ENCODE measurements around the gene TRMT112.

TRMT112 gene

GRCh38 chr11:64290352-64291261 lies 26.8 kb downstream of the TRMT112 start:
- no peak for DNase-seq

DNA sequence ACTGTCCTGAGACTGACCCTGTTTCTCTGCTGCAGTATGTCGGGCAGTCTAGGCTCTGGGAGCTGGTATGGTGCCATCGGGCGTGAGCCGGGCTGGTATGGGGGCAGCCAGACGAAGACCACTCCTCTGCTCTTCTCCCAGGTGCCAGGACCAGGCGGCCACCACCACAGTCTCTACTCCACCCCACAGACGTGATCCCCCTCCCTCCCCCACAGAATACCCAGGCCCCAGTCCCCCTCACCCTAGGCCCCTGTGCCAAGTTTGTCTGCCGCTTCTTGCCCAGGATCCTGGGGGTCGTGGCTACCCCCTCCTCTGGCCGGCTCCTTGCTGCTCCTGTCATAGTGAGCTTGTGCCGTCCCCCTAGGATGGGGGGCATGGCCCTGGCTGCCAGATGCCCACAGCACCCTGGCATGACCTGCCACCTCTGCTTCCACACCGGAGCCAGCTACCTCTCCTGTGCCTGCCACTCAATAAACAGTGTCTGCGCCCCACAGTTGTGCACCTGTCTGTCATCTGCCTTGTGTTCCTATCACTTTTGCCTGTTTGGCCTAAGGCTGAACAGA lies 28.3 kb downstream of the TRMT112 start:
- no peak for DNase-seq

- DNase-seq: no peak
Measured at GRCh38 chr11:64288353-64288750, 29.0 kb downstream of the TRMT112 start.

GRCh38 chr11:64287676-64288352 lies 29.5 kb downstream of the TRMT112 start:
- DNase-seq: no peak

DNA sequence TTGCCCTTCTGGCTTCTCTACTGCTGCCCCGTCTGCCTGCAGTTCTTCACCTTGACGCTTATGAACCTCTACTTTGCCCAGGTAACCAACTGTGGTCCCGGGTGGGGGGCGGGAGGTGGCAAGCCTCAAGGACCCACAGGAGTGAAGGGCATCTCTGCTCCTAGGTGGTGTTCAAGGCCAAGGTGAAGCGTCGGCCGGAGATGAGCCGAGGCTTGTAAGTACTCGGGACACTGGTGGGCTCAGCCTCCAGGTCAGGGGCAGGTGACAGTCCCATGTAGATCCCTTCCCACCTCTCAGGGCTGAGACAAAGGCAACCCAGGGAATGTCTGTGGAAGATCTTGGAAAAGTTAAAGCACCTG lies 30.6 kb downstream of the TRMT112 start:
- DNase-seq: no peak

GRCh38 chr11:64285885-64286800 lies 31.2 kb downstream of the TRMT112 start:
- DNase-seq: peak; percentile 23 to 32

DNA sequence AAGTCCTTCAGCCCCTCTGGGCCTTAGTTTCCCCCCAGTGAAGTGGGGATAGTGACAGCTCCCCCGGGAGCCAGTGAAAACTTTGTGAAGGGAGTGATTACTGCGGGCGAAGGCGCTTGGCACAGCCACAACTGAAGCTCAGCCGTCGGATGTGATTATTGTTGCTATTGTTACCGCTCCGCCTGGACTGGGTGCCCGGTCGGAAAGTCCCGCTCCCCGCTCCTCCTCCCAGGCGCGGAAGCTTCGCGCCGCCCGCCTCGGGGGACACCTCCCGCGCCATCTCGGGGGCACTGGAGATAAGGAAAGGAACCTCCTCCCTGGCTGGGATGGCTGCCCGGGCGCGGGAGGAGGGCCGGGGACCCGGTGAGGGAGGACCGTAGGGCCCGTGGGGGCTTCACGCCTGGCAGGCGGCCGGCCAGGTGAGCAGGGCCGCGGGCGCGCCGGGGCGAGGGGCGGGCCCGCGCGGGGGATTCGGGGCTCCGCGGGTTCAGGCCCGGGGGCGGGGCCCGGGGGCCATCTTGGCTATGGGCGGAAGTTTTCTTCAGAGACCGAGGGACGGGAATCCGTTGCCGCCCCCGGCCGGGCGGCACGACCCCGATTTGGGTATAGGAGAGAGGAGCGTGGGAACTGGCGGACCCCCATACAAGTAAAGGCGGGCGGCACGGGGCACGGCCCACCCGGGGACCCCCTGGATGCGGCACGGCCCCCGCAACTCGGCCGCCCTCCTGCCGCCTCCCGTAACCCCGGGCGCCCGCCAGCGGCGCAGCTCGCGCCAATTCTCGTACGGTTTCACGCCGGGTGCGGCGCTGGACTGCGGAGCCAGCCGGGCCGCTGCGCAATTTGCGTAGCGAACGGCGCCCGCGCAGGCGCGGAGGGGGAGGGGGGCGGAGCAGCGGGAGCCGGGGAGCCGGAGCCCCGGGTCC lies 32.1 kb downstream of the TRMT112 start, which contains the start of gene GPR137:
Gene GPR137 (plus strand): TSS at position 887 of the 923 bp plus-strand sequence. CDS start 677 bp downstream, outside the sequence.
- DNase-seq: peak; percentile 90 to 92

- DNase-seq: peak; percentile 95 to 96
Measured at GRCh38 chr11:64284048-64284961, 33.1 kb downstream of the TRMT112 start, which contains the start of gene BAD. Gene BAD, minus strand, starts transcription at chr11:64284665. Its CDS starts 297 bp downstream, at chr11:64284368.

GRCh38 chr11:64283092-64283491 lies 34.3 kb downstream of the TRMT112 start:
- no peak for DNase-seq

DNA sequence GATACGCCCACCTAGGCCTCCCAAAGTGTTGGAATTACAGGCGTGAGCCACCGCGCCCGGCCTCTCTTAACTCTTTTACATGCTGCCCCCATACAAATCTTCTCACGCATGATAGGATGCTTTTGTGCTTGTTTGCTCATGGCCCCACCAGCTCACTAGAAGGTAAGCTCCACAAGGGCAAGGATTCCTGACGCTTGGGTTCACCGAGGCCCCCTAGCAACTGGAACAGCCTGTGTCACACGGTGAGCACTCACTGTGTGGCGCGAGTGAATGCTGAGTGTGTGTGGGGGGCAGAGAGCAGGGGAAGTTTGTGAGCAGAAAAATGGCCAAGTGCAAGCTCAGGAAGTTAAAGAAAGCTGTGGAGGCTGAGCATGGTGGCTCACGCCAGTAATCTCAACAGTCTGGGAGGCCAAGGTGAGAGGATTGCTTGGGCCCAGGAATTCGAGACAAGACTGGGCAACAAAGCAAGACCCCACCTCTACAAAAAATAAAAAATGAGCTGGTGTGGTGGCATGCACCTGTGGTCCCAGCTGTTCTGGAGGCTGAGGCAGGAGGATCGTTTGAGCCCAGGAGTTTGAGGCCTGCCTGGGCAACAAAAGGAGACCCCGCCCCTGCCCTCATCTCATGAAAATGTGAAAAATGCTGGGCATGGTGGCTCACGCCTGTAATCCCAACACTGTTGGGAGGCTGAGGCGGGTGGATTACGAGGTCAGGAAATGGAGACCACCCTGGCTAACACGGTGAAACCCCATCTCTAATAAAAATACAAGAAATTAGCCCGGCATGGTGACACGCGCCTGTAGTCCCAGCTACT lies 35.2 kb downstream of the TRMT112 start:
- no peak for DNase-seq

GRCh38 chr11:64278576-64279190 lies 38.7 kb downstream of the TRMT112 start:
- DNase-seq: no peak

DNA sequence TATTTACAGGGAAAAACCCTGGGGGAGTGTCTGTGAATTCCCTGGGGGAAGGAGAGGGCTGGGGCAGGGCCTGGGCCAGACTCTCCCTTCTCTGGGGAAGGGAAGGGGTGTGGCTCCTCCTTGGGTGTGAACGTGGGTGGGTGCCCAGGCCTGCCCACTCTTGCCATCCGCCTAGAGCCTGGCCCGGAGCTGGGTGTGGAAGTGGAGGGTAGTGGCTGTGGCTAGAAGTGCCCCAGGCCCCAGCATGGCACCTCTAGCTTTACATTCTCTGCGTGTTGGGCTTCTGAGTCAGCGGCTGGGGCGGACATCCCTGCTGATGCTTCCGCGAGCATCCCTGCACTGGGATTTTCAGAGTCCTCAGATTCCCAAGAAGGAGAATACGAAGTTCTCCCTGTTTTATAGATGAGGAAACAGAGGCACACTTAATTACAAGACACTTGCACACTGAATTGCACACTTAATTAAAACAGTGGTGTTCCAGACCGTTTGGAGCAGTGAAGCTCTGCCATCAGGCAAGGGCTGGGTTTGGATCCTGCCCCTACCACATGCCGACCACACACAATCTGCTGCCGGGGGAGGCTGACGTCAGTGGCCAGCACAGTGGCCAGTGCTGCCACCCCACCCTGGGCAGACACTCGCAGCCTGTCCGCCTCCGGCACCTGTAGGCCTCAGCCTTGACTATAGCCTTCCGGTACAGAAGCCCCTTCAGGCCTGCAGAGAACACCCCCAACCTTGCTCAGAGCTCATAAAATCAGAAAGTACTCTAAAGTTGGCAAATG lies 40.5 kb downstream of the TRMT112 start:
- DNase-seq: no peak

DNA sequence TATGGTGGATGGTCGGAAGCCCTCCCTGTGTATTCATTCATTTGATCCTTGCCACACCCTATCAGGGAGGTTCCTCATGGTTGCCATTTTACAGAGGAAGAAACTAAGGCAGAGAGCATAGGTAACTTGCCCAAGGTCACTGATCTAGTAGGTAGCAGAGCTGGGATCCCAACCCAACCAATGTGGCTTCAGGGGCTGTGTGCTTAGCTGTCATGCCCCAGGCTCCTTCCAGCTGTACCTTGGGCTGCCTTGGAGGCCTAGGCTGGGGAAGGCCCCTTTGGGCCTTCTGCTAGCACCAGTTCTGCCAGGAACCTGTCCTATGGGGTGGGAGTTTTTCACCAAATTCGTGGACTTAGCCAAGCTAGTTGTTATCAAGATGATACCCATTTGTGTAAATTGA lies 41.5 kb downstream of the TRMT112 start:
- DNase-seq: no peak

DNA sequence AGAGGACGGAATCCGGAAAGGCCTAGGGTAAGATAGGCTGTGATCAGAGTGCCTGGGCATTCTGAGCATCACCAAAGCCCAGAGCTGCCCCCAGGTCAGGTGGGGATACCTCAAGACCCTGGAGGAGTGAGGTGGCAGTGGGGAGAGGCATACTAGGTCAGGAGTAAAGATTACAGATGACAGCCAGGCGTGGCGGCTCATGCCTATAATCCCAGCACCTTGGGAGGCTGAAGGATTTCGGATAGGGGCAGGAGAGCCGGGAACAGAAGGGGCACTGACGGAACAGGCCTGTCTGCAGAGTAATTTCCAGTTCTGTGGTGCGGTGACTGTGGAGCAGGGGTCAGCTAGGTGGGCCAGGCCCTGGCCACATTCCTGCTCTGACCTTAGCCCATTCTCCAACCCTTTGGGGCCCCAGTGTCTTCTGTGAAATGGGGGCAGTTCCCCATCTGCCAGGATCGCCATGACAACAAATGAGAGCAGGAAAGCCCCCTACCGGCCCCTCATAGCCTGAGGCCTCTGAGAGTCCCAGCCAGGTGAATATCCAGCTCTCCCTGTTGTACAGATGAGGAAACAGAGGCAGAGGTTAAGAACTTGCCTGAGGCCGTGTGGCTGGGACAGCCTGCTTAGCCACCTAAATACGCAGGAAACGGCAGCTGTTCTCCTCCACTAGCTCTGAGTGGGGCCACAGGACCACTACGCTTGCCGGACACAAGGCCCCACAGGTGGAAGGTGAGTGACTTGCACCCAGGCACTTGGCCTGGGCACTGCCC lies 42.1 kb downstream of the TRMT112 start:
- DNase-seq: no peak

DNA sequence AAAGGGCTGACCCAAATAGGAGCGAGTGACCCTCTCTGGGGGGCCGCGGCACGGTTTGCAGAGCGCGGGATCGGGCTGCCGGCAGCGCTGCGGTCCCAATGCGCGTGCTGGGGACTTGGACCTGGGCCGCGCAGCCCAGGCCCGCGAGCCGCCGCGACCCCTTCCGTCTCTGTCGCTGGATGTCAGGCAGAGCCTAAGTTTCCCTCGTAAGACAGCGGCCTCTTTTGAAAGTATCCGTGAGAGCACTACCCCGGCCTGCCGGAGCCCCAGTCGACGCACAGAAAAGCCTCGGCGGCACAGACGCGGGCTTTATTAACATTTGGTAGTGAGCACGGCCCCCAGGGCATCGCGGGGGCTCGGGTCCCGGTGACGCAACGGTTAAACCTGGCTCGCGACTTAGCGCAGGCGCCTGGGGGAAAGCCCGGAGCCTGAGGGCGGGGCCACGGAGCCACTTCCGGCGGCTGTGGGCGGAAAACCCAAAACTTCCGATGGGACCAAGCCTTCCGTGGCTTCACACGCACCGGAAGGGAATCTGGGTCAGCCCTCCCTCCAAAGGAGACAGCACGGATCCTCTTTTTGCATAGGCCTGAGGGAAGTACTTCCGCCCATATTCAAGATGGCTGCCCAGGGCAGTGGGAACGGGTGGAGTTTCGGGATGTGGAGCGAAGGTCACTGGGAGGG lies 47.7 kb downstream of the TRMT112 start:
- DNase-seq: peak; percentile 97 to 98

GRCh38 chr11:64268893-64269539 lies 48.3 kb downstream of the TRMT112 start:
- DNase-seq: peak; percentile 37 to 55
